Body of pancreas (tissue), 4 donors: ENCODE results near the gene MRM2.

ENCODE experiments used
- CTCF ChIP-seq, 7 experiments: fragments of 450-650 bp in 4 of 7; fragments of 200-600 bp in 3 of 7; sonication (generic) in 3 of 7; IDR thresholded peaks; one replicate each; pipeline ENCODE4 v1.5.1; 2016 to 2019; ENCODE audit warnings: antibody characterized with exemption in 7 of 7
- POLR2A ChIP-seq, 3 donors: fragments of 450-650 bp; IDR thresholded peaks; one replicate each; pipeline ENCODE4 v1.6.1; 2016; ENCODE audit warnings: antibody characterized with exemption in 3 of 3, mild to moderate bottlenecking in 2 of 3

DNA sequence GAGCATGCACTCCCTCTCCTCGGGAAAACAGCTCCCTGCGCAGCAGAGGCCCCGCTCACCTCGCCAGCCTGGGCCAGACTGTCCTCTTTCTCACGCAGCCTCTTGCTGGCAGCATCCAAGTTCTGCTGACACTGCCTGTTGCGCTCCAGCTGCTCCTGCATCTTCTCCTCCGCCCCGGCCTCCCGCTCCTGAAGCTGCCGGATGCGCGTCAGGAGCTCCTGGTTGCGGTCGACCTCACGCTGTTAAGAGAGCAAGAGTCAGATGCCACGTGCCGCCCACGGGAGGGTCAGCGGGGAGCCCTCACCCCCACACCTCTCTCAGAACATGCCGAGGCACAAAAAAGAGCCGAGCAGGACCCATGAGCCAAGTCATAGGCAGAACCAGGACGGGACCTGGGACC lies 19.5 kb downstream of the MRM2 start:
- no peak for TF ChIP-seq CTCF (IDR thresholded peaks at IDR 0.05)
- no peak for TF ChIP-seq POLR2A (IDR thresholded peaks at IDR 0.05)
